Raji (cell line): Measurements from ENCODE around the gene TARDBP.

ENCODE experiments used
- POLR2A ChIP-seq: IDR thresholded peaks from 2 replicates; pipeline ENCODE4 v1.6.1; 2011; ENCODE audit warnings: low read depth, low read length, control low read depth; ENCODE audit not compliant: insufficient read depth

Gene TARDBP

GRCh38 chr1:10986525-10986890 is 25.9 kb upstream of the TARDBP start:
- no peak for TF ChIP-seq POLR2A

DNA sequence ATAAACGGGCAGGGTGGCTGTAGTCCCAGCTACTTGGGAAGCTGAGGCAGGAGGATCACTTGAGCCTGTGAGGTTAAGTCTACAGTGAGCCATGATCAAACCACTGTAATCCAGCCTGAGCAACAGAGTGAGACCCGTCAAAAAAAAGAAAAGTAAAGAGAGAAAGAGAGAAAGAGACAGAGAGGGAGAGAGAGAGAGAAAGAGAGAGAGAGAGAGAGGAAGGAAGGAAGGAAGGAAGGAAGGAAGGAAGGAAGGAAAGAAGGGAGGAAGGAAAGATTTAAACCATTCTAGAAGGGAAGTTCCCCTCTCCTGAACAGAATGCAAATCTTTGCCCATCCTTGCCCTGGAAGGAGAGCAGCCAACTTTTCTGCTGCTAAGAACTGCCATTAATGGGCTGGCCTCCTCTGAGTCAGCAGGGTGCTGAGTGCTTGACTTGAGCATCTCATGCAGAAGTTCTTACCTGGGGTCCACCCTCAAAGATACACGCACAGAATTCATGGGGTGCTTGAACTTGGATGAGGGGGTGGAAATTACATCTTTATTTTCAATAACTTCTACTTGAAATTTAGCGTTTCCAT is 24.5 kb upstream of the TARDBP start:
- TF ChIP-seq POLR2A = no peak

GRCh38 chr1:10989095-10989494 is 23.4 kb upstream of the TARDBP start:
- TF ChIP-seq POLR2A = no peak

- TF ChIP-seq POLR2A = no peak
These were observed 21.6 kb upstream of the TARDBP start for GRCh38 chr1:10990828-10991227.

DNA sequence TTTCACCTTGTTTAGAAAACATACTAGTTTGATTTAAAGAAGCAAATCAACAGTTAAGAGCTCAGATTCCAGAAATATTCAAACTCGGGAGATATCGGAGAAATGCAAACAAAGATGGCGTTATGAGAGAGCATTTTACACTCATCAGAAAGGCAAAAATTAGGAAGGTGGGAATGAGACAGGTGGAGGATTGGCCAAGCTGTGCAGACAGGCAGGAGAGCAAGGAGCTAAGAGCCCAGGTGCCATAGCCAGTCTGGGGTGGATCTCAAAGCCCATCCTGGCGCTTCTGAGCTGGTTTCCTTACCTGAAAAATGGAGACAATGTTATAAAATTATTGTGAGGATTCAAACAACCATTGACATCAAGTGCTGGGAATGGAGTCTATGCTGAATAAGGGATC is 19.6 kb upstream of the TARDBP start:
- no peak for TF ChIP-seq POLR2A

DNA sequence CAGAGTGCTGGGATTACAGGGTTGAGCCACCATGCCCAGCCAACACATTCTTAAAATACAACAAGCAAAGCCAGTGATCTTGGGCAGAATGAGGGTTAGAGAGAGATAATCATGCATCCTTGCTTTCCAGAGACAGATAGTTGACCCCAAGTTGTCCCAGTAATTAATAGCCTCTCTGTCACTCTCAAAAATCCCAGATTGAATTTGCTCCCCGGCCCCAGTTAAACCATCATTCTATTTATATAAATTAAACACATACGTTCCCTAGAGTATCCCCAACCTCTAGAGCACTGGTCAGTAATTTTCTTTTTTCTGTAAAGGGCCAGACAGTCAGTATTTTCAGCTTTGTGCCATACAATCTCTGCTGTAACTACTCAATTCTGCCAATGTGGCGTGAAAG is 16.4 kb upstream of the TARDBP start:
- TF ChIP-seq POLR2A = no peak

- no peak for TF ChIP-seq POLR2A
These were observed 11.9 kb upstream of the TARDBP start for GRCh38 chr1:11000526-11000925.

DNA sequence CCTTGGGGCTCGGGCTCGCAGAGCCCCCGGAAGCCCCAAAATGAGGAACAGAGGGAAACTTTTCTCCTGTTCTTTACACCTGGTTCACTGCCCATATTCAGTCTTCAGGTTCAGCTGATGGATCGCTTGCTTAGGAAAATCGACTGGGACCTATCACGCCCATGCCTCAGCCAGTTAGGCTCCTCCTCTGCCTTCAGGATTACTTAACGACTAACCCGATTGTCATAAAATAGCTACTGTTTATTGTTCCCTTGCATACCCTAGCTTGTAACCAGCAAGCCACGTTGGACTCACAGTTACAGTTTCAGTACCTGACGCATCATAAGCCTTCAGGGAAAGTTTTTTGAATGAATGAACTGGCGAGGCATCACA is 692 bp downstream of the TARDBP start:
- no peak for TF ChIP-seq POLR2A

DNA sequence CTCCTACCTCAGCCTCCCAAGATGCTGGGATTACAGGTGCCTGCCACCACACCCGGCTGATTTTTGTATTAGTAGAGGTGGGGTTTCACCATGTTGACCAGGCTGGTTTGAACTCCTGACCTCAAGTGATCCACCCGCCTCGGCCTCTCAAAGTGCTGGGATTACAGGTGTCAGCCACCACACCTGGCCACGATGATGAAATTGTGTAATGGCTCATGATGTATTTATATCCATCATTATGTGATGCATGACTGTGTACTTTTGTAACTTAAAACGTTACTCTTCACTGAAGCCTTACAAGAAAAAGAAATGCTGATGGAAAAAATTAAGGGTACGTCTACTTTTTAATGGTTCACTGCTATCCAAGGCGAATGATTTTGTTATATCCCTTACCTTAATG is 7.5 kb downstream of the TARDBP start:
- no peak for TF ChIP-seq POLR2A

GRCh38 chr1:11023201-11023600 is 10.7 kb downstream of the TARDBP start:
- TF ChIP-seq POLR2A = no peak

DNA sequence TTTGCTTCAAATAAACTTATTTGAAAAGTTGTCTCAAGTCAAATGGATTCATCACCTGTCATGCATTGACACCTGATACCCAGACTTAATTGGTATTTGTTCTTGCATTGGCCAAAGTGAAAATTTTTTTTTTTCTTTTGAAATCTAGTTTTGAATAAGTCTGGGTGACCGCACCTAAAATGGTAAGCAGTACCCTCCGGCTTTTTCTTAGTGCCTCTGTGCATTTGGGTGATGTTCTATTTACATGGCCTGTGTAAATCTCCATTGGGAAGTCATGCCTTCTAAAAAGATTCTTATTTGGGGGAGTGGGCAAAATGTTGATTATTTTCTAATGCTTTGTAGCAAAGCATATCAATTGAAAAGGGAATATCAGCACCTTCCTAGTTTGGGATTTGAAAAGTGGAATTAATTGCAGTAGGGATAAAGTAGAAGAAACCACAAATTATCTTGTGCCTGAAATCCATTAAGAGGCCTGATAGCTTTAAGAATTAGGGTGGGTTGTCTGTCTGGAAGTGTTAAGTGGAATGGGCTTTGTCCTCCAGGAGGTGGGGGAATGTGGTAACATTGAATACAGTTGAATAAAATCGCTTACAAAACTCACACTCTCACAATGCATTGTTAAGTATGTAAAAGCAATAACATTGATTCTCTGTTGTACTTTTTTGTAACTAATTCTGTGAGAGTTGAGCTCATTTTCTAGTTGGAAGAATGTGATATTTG is 11.9 kb downstream of the TARDBP start:
- no peak for TF ChIP-seq POLR2A

DNA sequence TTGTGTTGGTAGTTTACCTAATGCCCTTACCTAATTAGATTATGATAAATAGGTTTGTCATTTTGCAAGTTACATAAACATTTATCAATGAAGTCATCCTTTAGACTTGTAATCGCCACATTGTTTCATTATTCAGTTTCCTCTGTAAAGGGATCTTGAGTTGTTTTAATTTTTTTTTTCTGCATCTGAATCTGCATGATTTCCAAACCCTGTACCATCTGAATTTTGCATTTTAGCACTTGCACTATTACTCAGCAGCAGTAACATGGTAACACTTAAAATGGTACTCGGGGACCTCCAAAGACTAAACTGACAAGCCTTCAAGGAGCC is 12.4 kb downstream of the TARDBP start:
- TF ChIP-seq POLR2A = no peak

DNA sequence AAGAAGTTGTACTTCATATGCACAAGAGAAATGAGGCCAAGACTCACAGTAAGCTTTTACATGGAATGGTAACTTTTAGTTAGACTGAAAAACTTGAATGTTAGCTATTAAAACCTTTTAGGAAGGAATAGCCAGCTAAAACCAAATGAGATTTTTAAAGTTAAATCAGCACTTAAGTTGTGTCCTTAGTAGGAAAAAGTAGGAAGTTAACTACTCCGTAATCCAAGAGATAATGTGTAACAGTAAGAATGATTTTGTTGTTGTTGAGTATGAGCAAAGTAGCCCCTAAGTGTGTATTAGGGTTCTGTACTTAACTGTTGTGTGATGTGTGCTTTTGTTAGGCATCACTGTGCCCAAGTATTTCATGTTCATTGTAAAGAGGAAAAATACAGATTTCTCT is 13.2 kb downstream of the TARDBP start:
- no peak for TF ChIP-seq POLR2A

DNA sequence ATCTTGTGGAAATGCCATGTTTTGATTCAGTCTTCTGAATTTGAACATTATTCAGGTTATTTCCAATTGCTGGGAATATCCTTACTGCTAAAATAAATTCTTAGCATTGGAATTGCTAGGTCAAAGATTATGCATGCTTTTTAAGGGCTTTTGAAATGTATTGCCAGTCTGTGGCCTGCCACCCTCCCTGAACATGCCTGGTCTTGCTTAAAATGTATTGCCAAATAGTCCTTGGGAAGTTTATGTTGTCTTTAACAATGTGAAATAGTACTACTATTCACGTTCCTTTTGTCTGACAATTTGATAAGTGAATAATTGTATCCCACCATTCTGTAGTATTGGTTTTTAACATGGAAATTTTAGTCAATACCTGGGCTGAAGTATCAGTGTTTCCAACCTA is 13.6 kb downstream of the TARDBP start:
- TF ChIP-seq POLR2A = no peak

DNA sequence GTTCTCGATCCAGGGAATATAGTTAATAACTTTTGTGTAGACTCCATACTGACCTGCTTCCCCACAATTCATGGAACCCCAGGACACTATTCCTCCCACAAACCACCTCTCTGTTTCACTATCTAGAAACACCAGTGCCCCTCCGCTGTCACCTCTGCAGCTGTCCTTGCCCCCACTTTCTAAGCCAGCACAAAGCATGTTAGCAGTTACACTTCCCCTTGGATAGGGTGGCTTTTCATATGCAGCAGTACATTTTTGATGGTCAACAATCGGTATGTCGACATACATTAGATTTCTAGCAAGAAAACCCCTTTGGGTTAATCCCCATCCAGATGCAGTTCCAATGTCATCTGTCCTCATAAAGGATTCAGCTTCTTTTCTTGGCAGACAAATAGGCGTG is 14.4 kb downstream of the TARDBP start:
- TF ChIP-seq POLR2A = no peak

GRCh38 chr1:11027316-11027715 is 14.9 kb downstream of the TARDBP start:
- no peak for TF ChIP-seq POLR2A

GRCh38 chr1:11028018-11028417 is 15.6 kb downstream of the TARDBP start:
- TF ChIP-seq POLR2A = no peak
